NCI-H1694 (cell line): Measurements from ENCODE around the gene ANKRD35.
"Not testable (repeated sequence)": the region's sequence is repeated elsewhere in the genome, so short reads cannot be mapped to it uniquely, and the experiment has no call there.

ENCODE experiments used
- DNase-seq: peaks from one replicate; lab custom pipeline; 2025; lab: John Stamatoyannopoulos, UW

Gene ANKRD35

GRCh38 chr1:145885738-145886287, at the start of gene ANKRD35:
Gene ANKRD35 (minus strand): TSS chr1:145885866. CDS start chr1:145885758, 108 bp downstream.
- DNase-seq = peak; percentile 71

GRCh38 chr1:145932522-145933009, 46.9 kb upstream of the ANKRD35 start:
- DNase-seq = not testable (repeated sequence)

- DNase-seq = no peak
These were observed 42.4 kb upstream of the ANKRD35 start for GRCh38 chr1:145927916-145928643.

- DNase-seq = peak; percentile 99
These were observed 41.6 kb upstream of the ANKRD35 start, which contains the start of gene RBM8A for GRCh38 chr1:145927063-145927886. Gene RBM8A (minus strand): TSS chr1:145927484. CDS start chr1:145927426, 58 bp downstream.

- DNase-seq = no peak
These were observed 41.0 kb upstream of the ANKRD35 start for GRCh38 chr1:145926686-145927062.

GRCh38 chr1:145922266-145922665, 36.6 kb upstream of the ANKRD35 start:
- DNase-seq = no peak

- DNase-seq = not testable (repeated sequence)
These were observed 34.6 kb upstream of the ANKRD35 start for GRCh38 chr1:145920297-145920696.

- DNase-seq = no peak
These were observed 33.6 kb upstream of the ANKRD35 start for GRCh38 chr1:145918992-145919939.

- peak; percentile 56 for DNase-seq
These were observed 32.7 kb upstream of the ANKRD35 start, which contains the start of gene PEX11B for GRCh38 chr1:145918144-145918991. Gene PEX11B (minus strand): TSS chr1:145918717. CDS start chr1:145918688, 29 bp downstream.

- DNase-seq = no peak
These were observed 31.9 kb upstream of the ANKRD35 start for GRCh38 chr1:145917595-145917994.

GRCh38 chr1:145916745-145917144, 31.1 kb upstream of the ANKRD35 start:
- DNase-seq = no peak

GRCh38 chr1:145912128-145912641, 26.5 kb upstream of the ANKRD35 start:
- DNase-seq = no peak

- no peak for DNase-seq
These were observed 23.0 kb upstream of the ANKRD35 start for GRCh38 chr1:145908653-145909052.

- DNase-seq = no peak
These were observed 21.5 kb upstream of the ANKRD35 start for GRCh38 chr1:145906954-145907753.

- DNase-seq = no peak
These were observed 15.8 kb upstream of the ANKRD35 start for GRCh38 chr1:145901312-145902021.

GRCh38 chr1:145898756-145899155, 13.1 kb upstream of the ANKRD35 start:
- DNase-seq = no peak

GRCh38 chr1:145897969-145898368, 12.3 kb upstream of the ANKRD35 start:
- DNase-seq = no peak

GRCh38 chr1:145895471-145895870, 9.8 kb upstream of the ANKRD35 start:
- DNase-seq = no peak
